ENCODE results near the gene SRP14. TPM values are rescaled to one million over a fixed set of nuclear protein-coding genes. Genes with fewer than 3 reads are reported as not detected.

SRP14 gene, protein sequence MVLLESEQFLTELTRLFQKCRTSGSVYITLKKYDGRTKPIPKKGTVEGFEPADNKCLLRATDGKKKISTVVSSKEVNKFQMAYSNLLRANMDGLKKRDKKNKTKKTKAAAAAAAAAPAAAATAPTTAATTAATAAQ
- 100 to 1,000 TPM; 261 to 329 (median 300) TPM for polyA plus RNA-seq
- long read RNA-seq, donor 1: 0 reads
- long read RNA-seq, donor 2, transcript SRP14-204 (4 exons, 780 nt): minor isoform, 9 of 193 reads
- long read RNA-seq, donor 2, transcript SRP14-201 (5 exons, 1,077 nt): major isoform, 164 of 193 reads
- long read RNA-seq, donor 2, partial matches to known transcripts: 6 of 193 reads
- long read RNA-seq, donor 2, other reads (novel, unspliced or antisense): 14 of 193 reads
- long read RNA-seq, donor 3, transcript SRP14-201 (5 exons, 1,077 nt): major isoform, 214 of 254 reads
- long read RNA-seq, donor 3, transcript SRP14-204 (4 exons, 780 nt): minor isoform, 12 of 254 reads
- long read RNA-seq, donor 3, partial matches to known transcripts: 6 of 254 reads
- long read RNA-seq, donor 3, other reads (novel, unspliced or antisense): 18 of 254 reads
- long read RNA-seq, donor 4, transcript SRP14-201 (5 exons, 1,077 nt): major isoform, 9 of 10 reads
- long read RNA-seq, donor 4, partial matches to known transcripts: 0 of 10 reads
- long read RNA-seq, donor 4, other reads (novel, unspliced or antisense): 0 of 10 reads
- long read RNA-seq, donor 5, transcript SRP14-204 (4 exons, 780 nt): minor isoform, 6 of 100 reads
- long read RNA-seq, donor 5, transcript SRP14-201 (5 exons, 1,077 nt): major isoform, 88 of 100 reads
- long read RNA-seq, donor 5, partial matches to known transcripts: 0 of 100 reads
- long read RNA-seq, donor 5, other reads (novel, unspliced or antisense): 6 of 100 reads
- long read RNA-seq, donor 6, transcript SRP14-204 (4 exons, 780 nt): minor isoform, 9 of 256 reads
- long read RNA-seq, donor 6, transcript SRP14-201 (5 exons, 1,077 nt): major isoform, 220 of 256 reads
- long read RNA-seq, donor 6, partial matches to known transcripts: 14 of 256 reads
- long read RNA-seq, donor 6, other reads (novel, unspliced or antisense): 9 of 256 reads
- long read RNA-seq, donor 7, transcript SRP14-205 (4 exons, 578 nt): minor isoform, 5 of 1,472 reads
- long read RNA-seq, donor 7, transcript SRP14-201 (5 exons, 1,077 nt): major isoform, 1,154 of 1,472 reads
- long read RNA-seq, donor 7, transcript SRP14-204 (4 exons, 780 nt): minor isoform, 81 of 1,472 reads
- long read RNA-seq, donor 7, partial matches to known transcripts: 78 of 1,472 reads
- long read RNA-seq, donor 7, other reads (novel, unspliced or antisense): 152 of 1,472 reads
- long read RNA-seq, donor 8, transcript SRP14-201 (5 exons, 1,077 nt): major isoform, 44 of 46 reads
- long read RNA-seq, donor 8, partial matches to known transcripts: 0 of 46 reads
- long read RNA-seq, donor 8, other reads (novel, unspliced or antisense): 0 of 46 reads
- long read RNA-seq, donor 9, transcript SRP14-201 (5 exons, 1,077 nt): major isoform, 65 of 80 reads
- long read RNA-seq, donor 9, transcript SRP14-204 (4 exons, 780 nt): minor isoform, 6 of 80 reads
- long read RNA-seq, donor 9, partial matches to known transcripts: 0 of 80 reads
- long read RNA-seq, donor 9, other reads (novel, unspliced or antisense): 7 of 80 reads
- long read RNA-seq, donor 10, transcript SRP14-204 (4 exons, 780 nt): minor isoform, 36 of 566 reads
- long read RNA-seq, donor 10, transcript SRP14-201 (5 exons, 1,077 nt): major isoform, 446 of 566 reads
- long read RNA-seq, donor 10, partial matches to known transcripts: 28 of 566 reads
- long read RNA-seq, donor 10, other reads (novel, unspliced or antisense): 49 of 566 reads

DNA sequence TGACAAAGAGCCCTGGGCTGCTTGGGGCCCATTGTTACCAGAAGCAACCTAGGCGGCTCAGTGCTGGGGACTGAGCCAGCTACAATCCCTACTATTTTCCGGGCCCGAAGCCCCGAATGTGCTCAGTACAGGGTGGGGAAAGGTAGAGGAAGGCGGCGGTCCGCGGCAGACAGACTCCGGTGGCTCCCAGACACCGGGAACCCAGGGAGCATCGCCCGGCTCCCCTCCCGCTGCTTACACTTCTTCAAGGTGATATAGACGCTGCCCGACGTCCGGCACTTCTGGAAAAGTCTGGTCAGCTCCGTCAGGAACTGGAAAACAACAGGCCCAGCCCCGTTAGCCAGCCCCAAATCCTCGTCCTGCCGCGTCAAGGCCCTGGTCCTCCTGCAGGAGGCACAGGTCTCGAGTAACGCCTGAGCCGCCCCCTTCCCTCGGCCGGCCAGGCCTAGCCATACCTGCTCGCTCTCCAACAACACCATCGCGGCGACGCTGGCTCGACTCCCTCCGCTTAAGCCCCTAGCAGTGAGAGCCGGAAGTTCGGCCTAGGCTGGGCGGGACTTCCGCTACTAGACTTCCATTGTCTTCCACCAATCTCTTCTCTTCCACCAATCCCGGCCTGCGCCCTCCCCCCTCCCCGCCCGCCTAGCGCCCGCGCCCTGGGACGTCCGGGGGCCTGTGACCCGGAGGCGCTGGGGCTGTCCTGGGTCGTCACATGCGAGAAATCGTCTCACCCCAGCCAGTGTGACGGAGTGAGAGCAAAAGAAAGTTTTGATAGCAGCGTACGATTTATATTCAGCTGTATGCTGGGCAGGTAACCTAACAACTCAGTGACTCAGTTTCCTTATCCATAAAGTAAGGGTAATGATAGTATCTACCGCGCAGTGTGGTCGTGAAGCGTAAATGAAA, at the start of gene SRP14:
SRP14 (minus strand) TSS at position 544 of the 906 bp plus-strand sequence; CDS start at position 479, 65 bp downstream.
- DNase-seq (peak; percentile 91 to 97), FAIRE-seq (no peak)
- Histone ChIP-seq H3K27ac (ENCODE audit: low read depth in 1 of 3, low read length in 2 of 3) (peak within 1 kb of the TSS; percentile 76 to 97 (median 93)), H3K4me1 (ENCODE audit: control insufficient read depth in 3 of 3, insufficient read depth in 2 of 3, low read depth in 1 of 3, low read length in 2 of 3) (peaks cover 3 to 12% (median 3%) of the 10 kb centered on the region in 3 donors), H3K27me3 (ENCODE audit: control insufficient read depth in 3 of 3, insufficient read depth in 3 of 3, low read length in 3 of 3) (no peaks in the 10 kb centered on the region), H3K36me3 (ENCODE audit: control insufficient read depth in 3 of 3, insufficient read depth in 2 of 3, low read depth in 1 of 3, low read length in 3 of 3) (peaks cover 7 to 14% (median 13%) of the 10 kb centered on the region in 3 donors), H3K9me3 (ENCODE audit: control insufficient read depth in 2 of 2, insufficient read depth in 1 of 2, low read depth in 1 of 2, low read length in 1 of 2) (no peaks in the 10 kb centered on the region), H3K4me3 (ENCODE audit: low read depth in 1 of 3, low read length in 3 of 3) (peak within 1 kb of the TSS; percentile 82 to 83 (median 83))
- 1% methylated on average over 58 to 59 of the region's 59 CpGs for WGBS, 3 donors

DNA sequence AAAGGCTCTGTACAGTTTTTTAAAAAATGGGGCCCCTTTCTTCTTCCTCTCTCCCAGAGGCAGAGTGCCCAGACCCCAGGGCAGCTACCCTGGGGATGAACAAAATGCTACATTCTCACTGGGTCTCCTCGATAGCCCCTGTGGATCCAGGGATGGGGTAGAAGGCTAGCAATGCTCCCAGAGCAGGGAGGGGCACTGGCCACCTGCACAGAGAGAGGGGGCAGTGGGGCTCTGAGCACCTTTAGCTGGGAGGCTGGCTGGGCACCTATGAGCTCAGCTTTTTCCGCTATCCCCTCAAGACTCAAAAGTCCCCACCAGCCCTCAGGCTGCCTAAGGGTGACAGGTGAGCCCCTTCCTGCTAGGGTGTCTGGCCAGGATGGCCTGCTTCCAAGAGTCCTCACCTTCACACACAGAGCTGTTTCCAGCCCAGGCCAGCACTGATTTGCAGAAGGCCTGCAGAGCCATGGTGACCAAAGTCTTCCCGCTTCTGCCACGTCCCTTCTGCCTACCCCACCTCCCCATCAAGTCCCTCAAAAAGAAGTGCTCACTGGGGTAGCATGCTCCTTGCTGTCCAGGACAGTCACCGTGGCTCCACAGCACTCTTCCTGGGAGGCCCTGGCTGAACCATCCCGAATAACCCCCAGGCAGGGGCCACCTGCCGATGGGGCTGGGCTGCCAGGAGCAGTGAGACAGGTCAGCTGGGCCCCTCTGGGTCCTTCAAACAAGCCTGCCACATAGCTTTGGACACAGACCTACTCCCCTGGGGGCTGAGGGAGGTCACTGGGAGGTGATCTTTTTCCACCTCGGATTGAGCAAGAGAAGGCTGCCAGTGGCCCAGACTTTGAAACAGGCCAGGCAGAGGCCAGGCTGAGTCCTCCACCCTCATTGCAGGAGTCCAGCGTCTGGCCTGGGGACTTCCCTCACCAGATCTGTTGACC, 49.3 kb upstream of the SRP14 start:
- Histone ChIP-seq H3K27ac (ENCODE audit: low read depth in 1 of 3, low read length in 2 of 3) (peak overlapping the region in 1 of 3 donors; percentile 9), H3K4me3 (ENCODE audit: low read depth in 1 of 3, low read length in 3 of 3) (no peak overlapping the region), H3K4me1 (ENCODE audit: control insufficient read depth in 3 of 3, insufficient read depth in 2 of 3, low read depth in 1 of 3, low read length in 2 of 3) (peaks cover 5 to 44% (median 8%) of the 10 kb centered on the region in 3 donors), H3K9me3 (ENCODE audit: control insufficient read depth in 2 of 2, insufficient read depth in 1 of 2, low read depth in 1 of 2, low read length in 1 of 2) (no peaks in the 10 kb centered on the region), H3K36me3 (ENCODE audit: control insufficient read depth in 3 of 3, insufficient read depth in 2 of 3, low read depth in 1 of 3, low read length in 3 of 3) (peaks cover 0 to 36% (median 6%) of the 10 kb centered on the region in 3 donors), H3K27me3 (ENCODE audit: control insufficient read depth in 3 of 3, insufficient read depth in 3 of 3, low read length in 3 of 3) (no peaks in the 10 kb centered on the region)
- WGBS, 3 donors: 70 to 79% (median 74%) methylated on average over 9 of the region's 9 CpGs
- DNase-seq (no peak), FAIRE-seq (no peak)

DNA sequence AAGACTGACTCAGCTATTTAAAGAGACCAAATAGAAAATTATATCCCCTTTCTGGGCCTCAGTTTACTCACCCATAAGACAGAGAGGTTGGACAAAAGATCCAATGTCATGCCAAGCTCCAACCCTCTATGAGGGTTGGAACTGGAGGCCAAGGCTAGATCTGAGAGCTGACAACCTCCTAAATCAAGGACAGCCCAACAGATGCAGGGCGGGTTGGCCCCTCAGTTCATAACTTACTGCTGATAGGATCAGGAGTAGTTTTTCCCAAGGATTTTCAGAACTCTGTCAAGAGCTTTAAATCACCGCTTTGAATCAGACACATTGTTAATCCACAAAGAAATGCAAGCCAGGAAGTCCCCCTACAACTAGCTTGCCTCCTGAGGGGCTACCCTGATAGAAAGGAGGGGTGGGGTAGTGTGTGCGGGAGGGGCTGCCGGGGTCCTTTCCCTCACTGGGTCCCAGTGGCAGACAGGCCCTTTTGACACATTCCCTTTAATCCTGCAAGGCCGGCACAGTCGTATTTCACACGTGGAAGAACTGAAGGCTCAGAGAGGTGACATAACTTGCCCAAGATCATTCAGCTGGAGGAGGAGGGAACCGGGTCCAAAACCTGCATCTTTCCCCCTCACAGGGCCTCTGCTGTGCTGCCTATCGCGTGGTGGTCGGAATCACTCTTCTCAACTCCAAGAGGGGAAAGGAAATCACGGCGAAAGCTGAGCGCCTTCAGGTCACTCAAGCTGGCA, 48.3 kb upstream of the SRP14 start:
- H3K27me3 ChIP-seq (ENCODE audit: control insufficient read depth in 3 of 3, insufficient read depth in 3 of 3, low read length in 3 of 3): no peaks in the 10 kb centered on the region
- 80 to 86% (median 86%) methylated on average over 14 of the region's 14 CpGs for WGBS, 3 donors
- FAIRE-seq: no peak
- no peak overlapping the region for H3K27ac ChIP-seq (ENCODE audit: low read depth in 1 of 3, low read length in 2 of 3)
- H3K36me3 ChIP-seq (ENCODE audit: control insufficient read depth in 3 of 3, insufficient read depth in 2 of 3, low read depth in 1 of 3, low read length in 3 of 3): peaks cover 0 to 30% (median 6%) of the 10 kb centered on the region in 3 donors
- peaks cover 5 to 44% (median 12%) of the 10 kb centered on the region in 3 donors for H3K4me1 ChIP-seq (ENCODE audit: control insufficient read depth in 3 of 3, insufficient read depth in 2 of 3, low read depth in 1 of 3, low read length in 2 of 3)
- no peak overlapping the region for H3K4me3 ChIP-seq (ENCODE audit: low read depth in 1 of 3, low read length in 3 of 3)
- H3K9me3 ChIP-seq (ENCODE audit: control insufficient read depth in 2 of 2, insufficient read depth in 1 of 2, low read depth in 1 of 2, low read length in 1 of 2): no peaks in the 10 kb centered on the region
- DNase-seq: no peak

DNA sequence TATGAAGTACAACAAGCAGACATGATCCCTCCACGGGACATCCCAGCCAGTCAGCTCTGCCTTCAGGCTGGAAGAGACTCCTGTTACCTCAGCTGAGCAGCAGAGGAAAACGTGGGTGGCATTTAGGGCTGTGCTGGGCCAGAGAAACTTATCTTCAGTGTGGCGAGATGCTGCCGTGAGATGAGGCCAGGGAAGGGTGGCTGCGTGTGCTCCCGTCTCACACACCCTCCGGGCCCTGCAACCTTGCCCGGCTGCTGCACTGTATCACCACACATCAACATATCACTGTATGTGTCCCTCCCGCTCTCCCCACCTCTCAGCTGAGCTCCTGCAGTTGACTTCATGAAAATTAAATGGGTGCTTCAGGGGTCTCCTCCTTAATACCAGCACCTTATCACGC, 46.3 kb upstream of the SRP14 start:
- peaks cover 14 to 54% (median 14%) of the 10 kb centered on the region in 3 donors for H3K4me1 ChIP-seq (ENCODE audit: control insufficient read depth in 3 of 3, insufficient read depth in 2 of 3, low read depth in 1 of 3, low read length in 2 of 3)
- WGBS, 3 donors: 27 to 54% (median 53%) methylated on average over 10 of the region's 10 CpGs
- DNase-seq (no peak), FAIRE-seq (no peak)
- H3K27me3 ChIP-seq (ENCODE audit: control insufficient read depth in 3 of 3, insufficient read depth in 3 of 3, low read length in 3 of 3): no peaks in the 10 kb centered on the region
- no peak overlapping the region for H3K27ac ChIP-seq (ENCODE audit: low read depth in 1 of 3, low read length in 2 of 3)
- peaks cover 0 to 17% (median 3%) of the 10 kb centered on the region in 3 donors for H3K36me3 ChIP-seq (ENCODE audit: control insufficient read depth in 3 of 3, insufficient read depth in 2 of 3, low read depth in 1 of 3, low read length in 3 of 3)
- H3K4me3 ChIP-seq (ENCODE audit: low read depth in 1 of 3, low read length in 3 of 3): no peak overlapping the region
- no peaks in the 10 kb centered on the region for H3K9me3 ChIP-seq (ENCODE audit: control insufficient read depth in 2 of 2, insufficient read depth in 1 of 2, low read depth in 1 of 2, low read length in 1 of 2)

DNA sequence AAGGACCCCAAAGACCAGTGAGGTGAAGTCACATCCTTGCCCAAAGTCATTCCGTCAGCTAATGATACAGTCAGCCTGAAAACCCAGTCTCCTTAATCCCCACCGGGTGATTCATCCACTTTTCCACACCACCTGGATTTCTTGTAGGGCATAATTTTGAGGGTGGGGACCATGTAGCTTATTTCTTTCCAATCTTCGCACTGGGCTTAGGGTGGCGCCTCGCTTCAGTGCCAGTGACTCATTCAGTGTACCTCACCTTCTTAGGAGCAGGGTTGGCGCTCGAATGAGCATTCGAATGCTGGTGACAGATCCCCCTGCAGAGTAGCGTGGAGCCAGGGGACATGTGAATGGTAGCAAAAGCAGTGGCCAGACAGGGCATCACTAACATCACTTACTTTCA, 45.7 kb upstream of the SRP14 start:
- WGBS, 3 donors: 71 to 88% (median 87%) methylated on average over 9 of the region's 9 CpGs
- no peak for FAIRE-seq
- DNase-seq: no peak

More for the DNA sequence above, 45.7 kb upstream of the SRP14 start:
- no peaks in the 10 kb centered on the region for H3K9me3 ChIP-seq (ENCODE audit: control insufficient read depth in 2 of 2, insufficient read depth in 1 of 2, low read depth in 1 of 2, low read length in 1 of 2)
- no peak overlapping the region for H3K4me3 ChIP-seq (ENCODE audit: low read depth in 1 of 3, low read length in 3 of 3)
- H3K27ac ChIP-seq (ENCODE audit: low read depth in 1 of 3, low read length in 2 of 3): no peak overlapping the region
- peaks cover 0 to 11% (median 3%) of the 10 kb centered on the region in 3 donors for H3K36me3 ChIP-seq (ENCODE audit: control insufficient read depth in 3 of 3, insufficient read depth in 2 of 3, low read depth in 1 of 3, low read length in 3 of 3)
- no peaks in the 10 kb centered on the region for H3K27me3 ChIP-seq (ENCODE audit: control insufficient read depth in 3 of 3, insufficient read depth in 3 of 3, low read length in 3 of 3)
- H3K4me1 ChIP-seq (ENCODE audit: control insufficient read depth in 3 of 3, insufficient read depth in 2 of 3, low read depth in 1 of 3, low read length in 2 of 3): peaks cover 14 to 56% (median 14%) of the 10 kb centered on the region in 3 donors

Data from small intestine (tissue), 16 donors.